A673 (cell line): ENCODE measurements around the gene SEMA5A. TPM values are rescaled to one million over a fixed set of nuclear protein-coding genes. Genes with fewer than 3 reads are reported as not detected.

ENCODE experiments used
- BruUV-seq: library from RNA; stranded (reverse); fragments of 400-500 nt; replicated peaks from 2 replicates; lab custom pipeline; 2021; lab: Mats Ljungman, UMichigan
- CTCF ChIA-PET: fragments of 300-600 bp; sonication (Branson Sonifier 250); formaldehyde crosslinking; loops from one replicate; lab custom pipeline; 2022; ENCODE audit warnings: antibody characterized with exemption; lab: Charles Lee
- POLR2A ChIA-PET: fragments of 300-600 bp; sonication (Branson Sonifier 250); formaldehyde crosslinking; loops from one replicate; lab custom pipeline; 2022; ENCODE audit warnings: antibody characterized with exemption; ENCODE audit not compliant: low non-redundant PET; lab: Charles Lee
- DNase-seq: peaks from one replicate; pipeline ENCODE4 v3.0.0-alpha.2; 2015; ENCODE audit warnings: low spot score
- H3K27ac ChIP-seq: fragments of 200-600 bp; sonication (generic); 2 replicates; pipeline ENCODE4 v1.5.1; 2016; ENCODE audit warnings: mixed run types, low read depth, mild to moderate bottlenecking, mixed read lengths, antibody characterized with exemption, low read length; ENCODE audit not compliant: poor library complexity, severe bottlenecking
- H3K27me3 ChIP-seq: fragments of 200-600 bp; sonication (generic); replicated peaks from 2 replicates; pipeline ENCODE4 v1.6.1; 2017; ENCODE audit warnings: mixed run types, low read depth, mild to moderate bottlenecking, mixed read lengths, antibody characterized with exemption, low read length; ENCODE audit not compliant: insufficient read depth, poor library complexity
- H3K36me3 ChIP-seq: fragments of 200-600 bp; sonication (generic); 2 replicates; pipeline ENCODE4 v1.6.1; 2016; ENCODE audit warnings: mixed run types, mild to moderate bottlenecking, mixed read lengths, antibody characterized with exemption, low read length; ENCODE audit not compliant: insufficient read depth, poor library complexity, severe bottlenecking
- H3K4me1 ChIP-seq: fragments of 200-600 bp; sonication (generic); 2 replicates; pipeline ENCODE4 v1.6.1; 2017; ENCODE audit warnings: mixed run types, mild to moderate bottlenecking, mixed read lengths, antibody characterized with exemption, low read length; ENCODE audit not compliant: insufficient read depth, poor library complexity, severe bottlenecking
- H3K4me3 ChIP-seq: fragments of 200-600 bp; sonication (generic); 2 replicates; pipeline ENCODE4 v1.5.1; 2016; ENCODE audit warnings: low read depth, mixed run types, mild to moderate bottlenecking, mixed read lengths, low read length; ENCODE audit not compliant: poor library complexity, severe bottlenecking
- H3K9me3 ChIP-seq: fragments of 200-600 bp; sonication (generic); 2 replicates; pipeline ENCODE4 v1.6.1; 2016; ENCODE audit warnings: mixed run types, low read depth, mild to moderate bottlenecking, mixed read lengths, antibody characterized with exemption, low read length; ENCODE audit not compliant: poor library complexity, severe bottlenecking
- EZH2 ChIP-seq: fragments of 200-600 bp; sonication (generic); IDR thresholded peaks from 2 replicates; pipeline ENCODE4 v1.6.1; 2017; ENCODE audit warnings: borderline replicate concordance, low read depth, mild to moderate bottlenecking, mixed read lengths, antibody characterized with exemption, low read length; ENCODE audit not compliant: poor library complexity, severe bottlenecking
- intact Hi-C: fragments of 100-400 bp; cut with micrococcal nuclease; formaldehyde crosslinking; loops from one replicate; pipeline ENCODE4 v1.10.0; 2022; ENCODE audit not compliant: unreplicated experiment
- total RNA-seq: library from RNA; stranded (reverse); gene quantifications from 2 replicates; pipeline ENCODE4 v1.2.3, GENCODE V29; 2021
- TF ChIP-seq, protein P1 (sequence below): fragments of 300-800, 200-600 bp; sonication (generic); conservative IDR thresholded peaks from 2 replicates; pipeline ENCODE4 v1.5.1; 2017; ENCODE audit warnings: low read depth, mild to moderate bottlenecking, antibody characterized with exemption, low read length, moderate library complexity, mixed read lengths

SEMA5A gene
- total RNA-seq, 1 experiment from 2014 or later = 0.17 TPM

DNA sequence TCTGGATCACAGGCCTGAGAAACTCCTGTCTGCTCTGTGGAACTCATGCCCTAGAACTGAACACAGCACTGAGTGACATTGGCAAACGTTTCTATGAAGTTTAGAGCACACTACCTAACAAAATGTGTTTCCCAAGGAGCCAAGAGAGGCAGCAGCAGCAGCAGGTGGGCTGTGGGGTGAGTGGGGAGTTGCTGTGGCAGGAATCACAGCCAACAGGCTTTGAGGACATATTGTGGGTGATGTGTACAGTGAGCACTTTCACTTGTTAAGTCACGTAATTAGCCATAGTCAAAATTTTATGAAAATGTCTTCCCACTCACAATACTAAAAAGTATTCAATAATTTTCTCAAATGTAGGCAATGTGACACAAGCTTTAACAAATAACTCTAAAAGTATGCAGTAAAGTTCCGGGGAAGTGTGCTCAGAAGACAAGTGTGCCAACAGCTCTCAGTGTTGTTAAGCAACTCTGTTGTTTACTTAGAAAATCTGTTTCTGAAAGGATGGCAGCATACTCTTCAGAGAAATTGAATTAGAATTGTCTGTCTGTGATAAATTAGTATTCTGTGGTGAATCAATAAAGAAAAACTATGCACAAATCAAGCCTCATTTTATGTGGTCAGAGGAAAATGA, 482.1 kb downstream of the SEMA5A start:
- no peak for DNase-seq
- no peak overlapping the region for H3K27ac ChIP-seq
- no peaks in the 10 kb centered on the region for H3K36me3 ChIP-seq
- H3K27me3 ChIP-seq = no peaks in the 10 kb centered on the region
- CTCF ChIA-PET = no interaction called here
- intact Hi-C loops = no loop called here
- TF ChIP-seq, protein P1, sequence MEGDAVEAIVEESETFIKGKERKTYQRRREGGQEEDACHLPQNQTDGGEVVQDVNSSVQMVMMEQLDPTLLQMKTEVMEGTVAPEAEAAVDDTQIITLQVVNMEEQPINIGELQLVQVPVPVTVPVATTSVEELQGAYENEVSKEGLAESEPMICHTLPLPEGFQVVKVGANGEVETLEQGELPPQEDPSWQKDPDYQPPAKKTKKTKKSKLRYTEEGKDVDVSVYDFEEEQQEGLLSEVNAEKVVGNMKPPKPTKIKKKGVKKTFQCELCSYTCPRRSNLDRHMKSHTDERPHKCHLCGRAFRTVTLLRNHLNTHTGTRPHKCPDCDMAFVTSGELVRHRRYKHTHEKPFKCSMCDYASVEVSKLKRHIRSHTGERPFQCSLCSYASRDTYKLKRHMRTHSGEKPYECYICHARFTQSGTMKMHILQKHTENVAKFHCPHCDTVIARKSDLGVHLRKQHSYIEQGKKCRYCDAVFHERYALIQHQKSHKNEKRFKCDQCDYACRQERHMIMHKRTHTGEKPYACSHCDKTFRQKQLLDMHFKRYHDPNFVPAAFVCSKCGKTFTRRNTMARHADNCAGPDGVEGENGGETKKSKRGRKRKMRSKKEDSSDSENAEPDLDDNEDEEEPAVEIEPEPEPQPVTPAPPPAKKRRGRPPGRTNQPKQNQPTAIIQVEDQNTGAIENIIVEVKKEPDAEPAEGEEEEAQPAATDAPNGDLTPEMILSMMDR = no peak
- TF ChIP-seq EZH2 = no peak
- H3K4me1 ChIP-seq = no peaks in the 10 kb centered on the region
- no peak overlapping the region for H3K4me3 ChIP-seq
- POLR2A ChIA-PET = no interaction called here
- BruUV-seq = no TSS peak
- H3K9me3 ChIP-seq = peaks cover 10% of the 10 kb centered on the region

DNA sequence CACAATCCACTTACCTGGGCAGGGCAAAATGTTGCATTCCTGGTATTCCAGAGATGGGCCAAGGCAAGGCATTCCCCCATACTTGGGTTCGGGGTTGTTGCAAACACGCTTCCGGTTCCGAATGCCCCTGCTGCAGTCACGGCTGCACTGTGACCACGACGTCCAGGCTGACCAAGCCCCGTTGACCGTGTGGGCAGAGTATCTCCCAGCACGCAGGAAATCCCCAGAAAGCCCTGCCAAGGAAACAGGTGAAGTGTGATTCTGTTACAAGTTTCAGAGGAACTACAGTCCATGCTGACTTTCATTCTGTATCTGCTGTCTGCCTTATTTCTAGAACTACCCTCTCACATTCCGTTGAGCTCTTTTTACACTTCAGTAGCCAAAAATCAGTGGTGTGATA, 483.0 kb downstream of the SEMA5A start:
- BruUV-seq = no TSS peak
- intact Hi-C loops = no loop called here
- H3K9me3 ChIP-seq = peaks cover 10% of the 10 kb centered on the region
- H3K27ac ChIP-seq = no peak overlapping the region
- no peak for DNase-seq
- no peak for TF ChIP-seq EZH2
- TF ChIP-seq, protein P1 = no peak
- no peaks in the 10 kb centered on the region for H3K27me3 ChIP-seq
- POLR2A ChIA-PET = no interaction called here
- H3K36me3 ChIP-seq = no peaks in the 10 kb centered on the region
- H3K4me1 ChIP-seq = no peaks in the 10 kb centered on the region
- CTCF ChIA-PET = no interaction called here
- no peak overlapping the region for H3K4me3 ChIP-seq

DNA sequence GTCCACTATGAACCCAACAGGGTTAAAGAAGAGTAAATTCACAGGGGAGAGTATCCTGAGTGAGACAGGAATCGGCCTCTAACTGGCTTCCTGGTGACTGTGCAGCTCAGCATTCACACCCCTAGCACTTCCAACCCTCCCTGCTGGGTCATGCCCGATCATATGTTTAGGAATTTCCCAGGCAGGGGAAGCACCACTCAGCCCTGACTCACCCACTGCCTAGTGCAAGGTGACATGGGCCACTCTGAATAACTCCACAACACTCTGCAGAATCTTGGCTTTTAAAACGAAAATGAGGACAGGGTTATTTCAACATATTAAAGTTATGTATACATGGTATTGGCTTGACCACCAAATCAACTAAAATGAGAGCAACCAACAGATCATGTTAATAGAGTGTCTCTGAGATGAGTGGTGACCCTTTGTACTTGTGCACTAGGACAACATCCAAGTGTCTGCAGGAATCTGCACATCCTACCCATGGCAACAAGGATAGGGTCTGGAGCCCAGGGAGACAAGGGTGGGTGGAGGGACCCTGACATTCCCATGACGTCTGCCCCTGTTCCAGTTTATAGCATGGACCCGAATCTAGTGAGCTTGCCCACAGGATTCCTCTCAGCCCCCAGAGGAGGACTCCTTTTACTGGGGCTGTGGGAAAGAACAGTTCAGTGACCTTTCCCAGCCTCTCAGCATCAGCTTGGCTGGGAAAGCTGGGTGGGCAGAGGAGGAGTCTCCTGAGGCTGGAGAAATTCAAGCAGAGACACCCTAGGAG, 485.8 kb downstream of the SEMA5A start:
- ChIA-PET POLR2A (no interaction called here), CTCF (no interaction called here)
- H3K4me3 ChIP-seq = no peak overlapping the region
- no TSS peak for BruUV-seq
- peaks cover 12% of the 10 kb centered on the region for H3K9me3 ChIP-seq
- H3K27me3 ChIP-seq = no peaks in the 10 kb centered on the region
- intact Hi-C loops = no loop called here
- no peaks in the 10 kb centered on the region for H3K4me1 ChIP-seq
- no peak for DNase-seq
- no peaks in the 10 kb centered on the region for H3K36me3 ChIP-seq
- no peak for TF ChIP-seq EZH2
- TF ChIP-seq, protein P1 = no peak
- no peak overlapping the region for H3K27ac ChIP-seq
